Keratinocyte (primary cell): Measurements from ENCODE around the gene SEMA4G.

Experiments
- CTCF ChIP-seq, 3 experiments: IDR thresholded peaks in 1 of 3; conservative IDR thresholded peaks in 1 of 3; optimal IDR thresholded peaks in 1 of 3; 2 replicates in 2 of 3; 3 replicates in 1 of 3; pipeline versions ENCODE3 to v1.5.1; 2011; ENCODE audit warnings: low read length in 3 of 3, mild to moderate bottlenecking in 3 of 3, moderate library complexity in 2 of 3, control low read depth in 1 of 3, inconsistent platforms in 1 of 3; ENCODE audit not compliant: insufficient read depth in 2 of 3; ENCODE audit errors: extremely low read depth in 1 of 3
- EZH2 ChIP-seq: IDR thresholded peaks from one replicate; pipeline ENCODE4 v1.6.1; 2012; ENCODE audit warnings: inconsistent platforms, mild to moderate bottlenecking, low read length, moderate library complexity

GRCh38 chr10:100928039-100928438, 41.3 kb upstream of the SEMA4G start:
- TF ChIP-seq CTCF (optimal IDR thresholded peaks at IDR 0.05 in 1 of 3, IDR thresholded peaks at IDR 0.05 in 1 of 3, conservative IDR thresholded peaks at IDR 0.05 in 1 of 3; ENCODE audit: extremely low read depth in 1 of 3, insufficient read depth in 2 of 3, low read length in 3 of 3): no peak
- no peak for TF ChIP-seq EZH2
